GM21515 (cell line): ENCODE measurements around the gene CYLD.

Experiments used
- ATAC-seq: cut with Tn5 transposase; IDR thresholded peaks from one replicate; pipeline ENCODE4 v1.9.1; 2021; ENCODE audit not compliant: unreplicated experiment

Gene CYLD

GRCh38 chr16:50776037-50776436 is 34.2 kb downstream of the CYLD start:
- no peak for ATAC-seq

- ATAC-seq = no peak
Observed at GRCh38 chr16:50778284-50779163, 36.6 kb downstream of the CYLD start.

- ATAC-seq = no peak
Observed at GRCh38 chr16:50781043-50781442, 39.2 kb downstream of the CYLD start.

- no peak for ATAC-seq
Observed at GRCh38 chr16:50781518-50781917, 39.6 kb downstream of the CYLD start.

GRCh38 chr16:50789757-50790156 is 47.9 kb downstream of the CYLD start:
- no peak for ATAC-seq

- ATAC-seq = no peak
Observed at GRCh38 chr16:50791522-50791921, 49.6 kb downstream of the CYLD start.

GRCh38 chr16:50796829-50797228 is 54.9 kb downstream of the CYLD start:
- ATAC-seq = no peak

- ATAC-seq = no peak
Observed at GRCh38 chr16:50797456-50797855, 55.6 kb downstream of the CYLD start.

GRCh38 chr16:50800074-50800473 is 58.2 kb downstream of the CYLD start:
- no peak for ATAC-seq

GRCh38 chr16:50801036-50801435 is 59.1 kb downstream of the CYLD start:
- ATAC-seq = no peak

- ATAC-seq = no peak
Observed at GRCh38 chr16:50802000-50802399, 60.1 kb downstream of the CYLD start.

GRCh38 chr16:50802961-50803360 is 61.1 kb downstream of the CYLD start:
- no peak for ATAC-seq

GRCh38 chr16:50804290-50804907 is 62.5 kb downstream of the CYLD start:
- no peak for ATAC-seq

- peak; percentile 84 for ATAC-seq
Observed at GRCh38 chr16:50806099-50807062, 64.5 kb downstream of the CYLD start.

GRCh38 chr16:50808929-50809538 is 67.1 kb downstream of the CYLD start:
- ATAC-seq = no peak

GRCh38 chr16:50809561-50809960 is 67.7 kb downstream of the CYLD start:
- no peak for ATAC-seq

- no peak for ATAC-seq
Observed at GRCh38 chr16:50810241-50810965, 68.5 kb downstream of the CYLD start.

GRCh38 chr16:50812046-50812445 is 70.2 kb downstream of the CYLD start:
- ATAC-seq = no peak

GRCh38 chr16:50812876-50813466 is 71.1 kb downstream of the CYLD start:
- ATAC-seq = no peak

GRCh38 chr16:50814052-50814451 is 72.2 kb downstream of the CYLD start:
- ATAC-seq = no peak
